ENCODE measurements around the gene ATP1B3. TPM values are rescaled to one million over a fixed set of nuclear protein-coding genes. Genes with fewer than 3 reads are reported as not detected.

The ATP1B3 gene
- total RNA-seq, 4 donors from 2014 or later = 48.7 to 270 (median 228) TPM

DNA sequence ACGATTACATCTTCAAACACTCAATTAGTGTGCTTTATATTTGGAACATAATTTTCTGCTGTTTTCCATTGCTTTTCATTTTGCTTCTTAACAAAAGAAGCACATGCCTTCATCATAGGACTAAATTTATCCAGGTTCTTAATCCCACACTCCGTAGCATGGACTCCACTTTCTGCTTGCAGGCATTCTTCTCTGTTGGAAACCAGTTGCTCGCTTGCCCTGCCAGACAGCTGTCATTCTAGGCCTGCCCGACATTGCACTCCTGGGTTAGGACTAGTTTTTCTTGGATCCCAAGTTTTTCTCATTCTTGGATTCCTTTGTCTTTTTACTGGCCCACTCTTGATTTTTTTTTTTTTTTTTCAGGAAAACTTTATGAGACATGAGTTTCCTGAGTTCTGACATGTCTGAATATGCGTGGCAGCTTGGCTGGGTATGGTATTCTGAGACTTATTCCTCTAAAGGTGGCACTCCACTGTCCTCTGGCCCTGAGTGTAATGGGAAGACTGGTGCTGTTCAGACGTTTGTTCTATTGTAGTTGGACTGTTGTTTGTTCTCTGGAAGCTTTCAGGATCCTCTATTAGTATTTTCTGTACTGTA lies 6.3 kb upstream of the ATP1B3 start:
- Histone ChIP-seq H3K27ac (no peak overlapping the region), H3K4me3 (no peak overlapping the region), H3K9me3 (no peaks in the 10 kb centered on the region), H3K36me3 (no peaks in the 10 kb centered on the region), H3K27me3 (no peaks in the 10 kb centered on the region), H3K4me1 (peaks cover 0 to 4% (median 2%) of the 10 kb centered on the region in 4 donors)
- DNase-seq = no peak
- TF ChIP-seq POLR2A (IDR thresholded peaks at IDR 0.05) = no peak
- TF ChIP-seq CTCF (IDR thresholded peaks at IDR 0.05) = no peak

DNA sequence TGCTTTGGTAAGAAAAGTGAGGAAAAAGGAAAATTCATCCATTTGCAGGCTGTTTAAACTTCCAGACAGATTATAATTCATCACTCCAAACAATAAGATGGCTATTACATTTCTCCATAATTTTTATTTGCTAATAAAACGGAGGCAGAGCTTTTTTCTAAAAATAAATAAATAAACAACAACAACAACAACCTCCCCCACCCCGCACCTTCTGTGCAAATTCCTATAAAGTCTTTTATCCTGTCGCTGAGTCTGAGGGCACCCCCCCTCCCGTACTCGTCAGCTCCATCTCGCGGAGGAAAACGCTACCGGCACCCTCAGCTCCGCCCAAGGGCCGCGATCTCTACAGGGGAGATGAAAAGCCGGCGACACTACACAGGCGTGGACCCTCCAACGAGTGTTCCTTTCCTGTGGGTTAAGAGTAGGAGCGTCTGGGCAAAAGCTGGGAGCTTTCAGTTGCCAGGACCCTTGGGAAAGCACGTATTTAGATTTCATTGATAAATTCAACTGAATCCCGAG lies 1.0 kb upstream of the ATP1B3 start:
- Histone ChIP-seq H3K4me3 (peak overlapping the region; percentile 85 to 98 (median 92)), H3K36me3 (no peaks in the 10 kb centered on the region), H3K27me3 (no peaks in the 10 kb centered on the region), H3K4me1 (peaks cover 0 to 19% (median 3%) of the 10 kb centered on the region in 4 donors), H3K27ac (peak overlapping the region; percentile 92 to 100 (median 98)), H3K9me3 (no peaks in the 10 kb centered on the region)
- TF ChIP-seq POLR2A (IDR thresholded peaks at IDR 0.05) (no peak), CTCF (IDR thresholded peaks at IDR 0.05) (peak; percentile 59 to 90 (median 84))
- DNase-seq = peak; percentile 87 to 94 (median 91)

- Histone ChIP-seq H3K36me3 (no peaks in the 10 kb centered on the region), H3K27ac (peak overlapping the region; percentile 92 to 100 (median 98)), H3K4me1 (peaks cover 0 to 19% (median 3%) of the 10 kb centered on the region in 4 donors), H3K27me3 (no peaks in the 10 kb centered on the region), H3K9me3 (no peaks in the 10 kb centered on the region), H3K4me3 (peak overlapping the region; percentile 85 to 98 (median 92))
- no peak for TF ChIP-seq CTCF (IDR thresholded peaks at IDR 0.05)
- peak; percentile 6 to 42 for TF ChIP-seq POLR2A (IDR thresholded peaks at IDR 0.05)
- peak; percentile 68 to 83 (median 70) for DNase-seq
Measured at GRCh38 chr3:141875893-141876380, 506 bp upstream of the ATP1B3 start.

DNA sequence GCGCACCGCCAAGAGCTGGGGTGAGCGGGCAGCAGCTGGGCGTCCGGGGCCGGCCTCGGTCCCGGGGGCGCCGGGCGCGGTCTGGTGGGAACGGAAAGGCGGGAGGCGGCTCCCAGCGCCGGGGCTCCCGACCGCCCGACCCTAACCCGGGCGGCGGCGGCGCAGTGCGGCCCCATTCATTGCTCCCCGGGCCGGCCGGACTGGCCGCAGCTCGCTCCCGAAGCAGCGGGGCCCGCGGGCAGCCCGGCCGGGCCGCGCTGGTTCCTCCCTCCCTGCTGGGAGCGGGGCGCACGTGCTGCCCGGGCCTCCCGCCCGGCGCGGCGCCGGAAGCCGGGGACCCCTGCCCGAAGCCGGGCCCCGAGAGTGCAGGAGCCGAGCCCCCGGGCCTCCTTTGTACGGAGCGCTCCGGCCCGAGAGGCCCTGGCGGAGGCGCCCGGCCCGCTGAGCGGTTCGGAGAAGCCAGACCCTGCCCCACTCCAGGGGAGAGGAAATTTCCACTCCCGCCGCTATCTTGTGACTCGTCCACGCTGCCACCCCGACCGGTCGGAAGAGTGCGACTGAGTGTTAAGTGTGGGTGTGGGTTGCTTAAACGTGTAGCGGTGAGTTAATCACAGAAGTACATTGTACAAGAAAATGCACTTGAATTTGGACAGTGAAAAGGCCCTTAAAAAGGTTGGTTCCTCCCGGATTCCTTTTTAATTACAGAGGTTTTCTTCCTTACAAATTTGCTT lies 613 bp downstream of the ATP1B3 start:
- peak overlapping the region; percentile 92 to 100 (median 98) for H3K27ac ChIP-seq
- peaks cover 0 to 25% (median 3%) of the 10 kb centered on the region in 4 donors for H3K4me1 ChIP-seq
- no peaks in the 10 kb centered on the region for H3K9me3 ChIP-seq
- peak; percentile 61 to 81 (median 74) for DNase-seq
- no peak for TF ChIP-seq CTCF (IDR thresholded peaks at IDR 0.05)
- TF ChIP-seq POLR2A (IDR thresholded peaks at IDR 0.05) = peak in 1 of 2 donors; percentile 31
- no peaks in the 10 kb centered on the region for H3K36me3 ChIP-seq
- peak overlapping the region; percentile 85 to 98 (median 92) for H3K4me3 ChIP-seq
- H3K27me3 ChIP-seq = no peaks in the 10 kb centered on the region

DNA sequence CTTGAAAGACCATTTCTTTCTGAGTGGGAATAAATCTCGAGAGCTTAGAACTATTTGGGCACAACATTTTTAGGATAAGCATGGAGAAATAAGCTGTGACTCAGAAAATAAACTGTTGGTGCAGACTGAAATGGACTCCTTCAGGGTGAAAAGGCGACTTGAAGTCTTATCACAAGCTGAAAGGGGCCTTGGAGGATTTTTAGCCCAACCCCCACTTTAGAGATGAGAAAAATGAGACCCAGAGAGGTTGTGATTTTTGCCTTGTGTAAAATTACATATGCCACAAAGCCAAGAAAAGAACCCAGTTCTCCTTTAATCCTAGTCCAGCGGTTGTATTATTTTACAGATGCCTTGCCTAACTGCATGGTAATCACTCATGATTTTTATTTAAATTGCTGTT lies 1.5 kb downstream of the ATP1B3 start:
- DNase-seq = no peak
- Histone ChIP-seq H3K27ac (peak overlapping the region in 3 of 4 donors; percentile 76 to 100 (median 99)), H3K36me3 (no peaks in the 10 kb centered on the region), H3K4me1 (peaks cover 0 to 25% (median 3%) of the 10 kb centered on the region in 4 donors), H3K4me3 (peak overlapping the region in 3 of 4 donors; percentile 85 to 98 (median 92)), H3K9me3 (no peaks in the 10 kb centered on the region), H3K27me3 (no peaks in the 10 kb centered on the region)
- no peak for TF ChIP-seq POLR2A (IDR thresholded peaks at IDR 0.05)
- TF ChIP-seq CTCF (IDR thresholded peaks at IDR 0.05) = no peak

All from Peyer's patch (tissue), 4 donors.